Endothelial cell (in vitro differentiated cells): Measurements from ENCODE around the gene CA10. TPM values are rescaled to one million over a fixed set of nuclear protein-coding genes. Genes with fewer than 3 reads are reported as not detected.

Experiments
- DNase-seq: peaks from one replicate; pipeline ENCODE4 v3.0.0; 2021; ENCODE audit warnings: low spot score
- H3K27ac Mint-ChIP-seq: one replicate; pipeline ENCODE4 v1.8.0; 2021; ENCODE audit warnings: mixed read lengths, inconsistent platforms; ENCODE audit not compliant: unreplicated experiment
- H3K27me3 Mint-ChIP-seq: one replicate; pipeline ENCODE4 v1.8.0; 2021; ENCODE audit warnings: mild to moderate bottlenecking, moderate library complexity, mixed read lengths, inconsistent platforms; ENCODE audit not compliant: unreplicated experiment
- H3K36me3 Mint-ChIP-seq: one replicate; pipeline ENCODE4 v1.8.0; 2021; ENCODE audit warnings: mild to moderate bottlenecking, low read depth, mixed read lengths, inconsistent platforms; ENCODE audit not compliant: unreplicated experiment
- H3K4me1 Mint-ChIP-seq: one replicate; pipeline ENCODE4 v1.8.0; 2021; ENCODE audit warnings: mild to moderate bottlenecking, mixed read lengths, inconsistent platforms; ENCODE audit not compliant: unreplicated experiment
- H3K4me3 Mint-ChIP-seq: one replicate; pipeline ENCODE4 v1.8.0; 2021; ENCODE audit warnings: mild to moderate bottlenecking, mixed read lengths, inconsistent platforms; ENCODE audit not compliant: unreplicated experiment
- H3K9me3 Mint-ChIP-seq: one replicate; pipeline ENCODE4 v1.8.0; 2021; ENCODE audit warnings: mixed read lengths, inconsistent platforms; ENCODE audit not compliant: unreplicated experiment
- CTCF ChIP-seq: fragments of 200-600 bp; sonication (generic); IDR thresholded peaks from one replicate; pipeline ENCODE4 v1.5.0; 2021; ENCODE audit warnings: antibody characterized with exemption; ENCODE audit not compliant: unreplicated experiment
- total RNA-seq: library from RNA; stranded (reverse); fragmentation: NEBNext Ultra II Directional; extraction: Animal tissue kit (Norgen Biotek cat#: 25700); gene quantifications from one replicate; pipeline ENCODE4 v1.2.1, GENCODE V29; 2021; ENCODE audit not compliant: unreplicated experiment

The CA10 gene
- total RNA-seq, 1 donor from 2014 or later: not detected

- no peak for TF ChIP-seq CTCF
- Mint-ChIP-seq H3K4me3 (no peak overlapping the region), H3K9me3 (no peaks in the 10 kb centered on the region), H3K36me3 (no peaks in the 10 kb centered on the region), H3K27ac (no peak overlapping the region), H3K4me1 (no peaks in the 10 kb centered on the region), H3K27me3 (no peaks in the 10 kb centered on the region)
- DNase-seq: no peak
Observed at GRCh38 chr17:51842763-51843162, 315.8 kb downstream of the CA10 start.

GRCh38 chr17:51841669-51842068 is 316.8 kb downstream of the CA10 start:
- Mint-ChIP-seq H3K4me1 (no peaks in the 10 kb centered on the region), H3K27me3 (no peaks in the 10 kb centered on the region), H3K36me3 (no peaks in the 10 kb centered on the region), H3K9me3 (no peaks in the 10 kb centered on the region), H3K4me3 (no peak overlapping the region), H3K27ac (no peak overlapping the region)
- DNase-seq: no peak
- TF ChIP-seq CTCF: no peak

- Mint-ChIP-seq H3K4me3 (no peak overlapping the region), H3K36me3 (no peaks in the 10 kb centered on the region), H3K9me3 (no peaks in the 10 kb centered on the region), H3K27me3 (no peaks in the 10 kb centered on the region), H3K4me1 (no peaks in the 10 kb centered on the region), H3K27ac (no peak overlapping the region)
- TF ChIP-seq CTCF: no peak
- no peak for DNase-seq
Observed at GRCh38 chr17:51840688-51841087, 317.8 kb downstream of the CA10 start.

- no peak for DNase-seq
- Mint-ChIP-seq H3K9me3 (no peaks in the 10 kb centered on the region), H3K4me3 (no peak overlapping the region), H3K27me3 (peaks cover 1% of the 10 kb centered on the region), H3K36me3 (no peaks in the 10 kb centered on the region), H3K27ac (no peak overlapping the region), H3K4me1 (no peaks in the 10 kb centered on the region)
- TF ChIP-seq CTCF: no peak
Observed at GRCh38 chr17:51833620-51834019, 324.9 kb downstream of the CA10 start.

GRCh38 chr17:51833045-51833444 is 325.5 kb downstream of the CA10 start:
- H3K36me3 Mint-ChIP-seq: no peaks in the 10 kb centered on the region
- H3K9me3 Mint-ChIP-seq: no peaks in the 10 kb centered on the region
- H3K4me1 Mint-ChIP-seq: no peaks in the 10 kb centered on the region
- peaks cover 1% of the 10 kb centered on the region for H3K27me3 Mint-ChIP-seq
- no peak overlapping the region for H3K4me3 Mint-ChIP-seq
- TF ChIP-seq CTCF: no peak
- no peak for DNase-seq
- H3K27ac Mint-ChIP-seq: no peak overlapping the region
